Upper lobe of left lung (tissue), 4 donors: ENCODE data around the gene CX3CR1.

Source experiments
- CTCF ChIP-seq, 6 experiments: fragments of 450-650 bp in 4 of 6; fragments of 200-600 bp in 2 of 6; sonication (generic) in 2 of 6; IDR thresholded peaks; one replicate each; pipeline ENCODE4 v1.5.1; 2016 to 2019; ENCODE audit warnings: antibody characterized with exemption in 6 of 6
- EP300 ChIP-seq, 4 donors: sonication (generic); formaldehyde crosslinking; IDR thresholded peaks; one replicate each; pipeline ENCODE4 v1.5.1; 2017; ENCODE audit warnings: antibody characterized with exemption in 4 of 4, control low read depth in 2 of 4
- POLR2A ChIP-seq, 4 donors: fragments of 450-650 bp; IDR thresholded peaks; one replicate each; pipeline ENCODE4 v1.5.1; 2016 to 2017; ENCODE audit warnings: antibody characterized with exemption in 4 of 4, mild to moderate bottlenecking in 2 of 4

GRCh38 chr3:39273119-39273518 lies 6.7 kb downstream of the CX3CR1 start:
- no peak for TF ChIP-seq CTCF (IDR thresholded peaks at IDR 0.05)
- TF ChIP-seq POLR2A (IDR thresholded peaks at IDR 0.05), result no peak
- no peak for TF ChIP-seq EP300 (IDR thresholded peaks at IDR 0.05)
